Measurements from ENCODE around the gene VAX1.

DNA sequence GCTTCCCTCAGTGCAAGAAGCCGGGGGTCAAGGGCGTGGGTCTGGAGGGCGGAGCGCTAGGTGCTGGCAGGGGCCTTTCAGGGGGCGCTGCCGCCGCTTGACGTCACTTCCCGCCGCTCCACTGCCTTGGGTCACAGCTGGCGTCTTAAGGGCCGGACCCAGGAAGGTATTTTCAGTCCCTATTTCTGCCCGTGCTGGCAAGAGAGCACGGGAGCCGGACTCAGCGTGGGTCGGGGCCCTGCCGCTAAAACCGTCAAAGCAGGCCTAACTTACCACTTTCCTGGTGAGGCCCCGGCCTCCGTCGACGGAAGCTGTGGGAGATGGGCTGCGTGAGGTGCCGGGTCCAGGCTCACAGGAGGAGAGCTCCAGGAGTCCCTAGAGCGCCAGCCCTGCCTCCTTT is 12.0 kb downstream of the VAX1 start:
- TF ChIP-seq, protein P1, sequence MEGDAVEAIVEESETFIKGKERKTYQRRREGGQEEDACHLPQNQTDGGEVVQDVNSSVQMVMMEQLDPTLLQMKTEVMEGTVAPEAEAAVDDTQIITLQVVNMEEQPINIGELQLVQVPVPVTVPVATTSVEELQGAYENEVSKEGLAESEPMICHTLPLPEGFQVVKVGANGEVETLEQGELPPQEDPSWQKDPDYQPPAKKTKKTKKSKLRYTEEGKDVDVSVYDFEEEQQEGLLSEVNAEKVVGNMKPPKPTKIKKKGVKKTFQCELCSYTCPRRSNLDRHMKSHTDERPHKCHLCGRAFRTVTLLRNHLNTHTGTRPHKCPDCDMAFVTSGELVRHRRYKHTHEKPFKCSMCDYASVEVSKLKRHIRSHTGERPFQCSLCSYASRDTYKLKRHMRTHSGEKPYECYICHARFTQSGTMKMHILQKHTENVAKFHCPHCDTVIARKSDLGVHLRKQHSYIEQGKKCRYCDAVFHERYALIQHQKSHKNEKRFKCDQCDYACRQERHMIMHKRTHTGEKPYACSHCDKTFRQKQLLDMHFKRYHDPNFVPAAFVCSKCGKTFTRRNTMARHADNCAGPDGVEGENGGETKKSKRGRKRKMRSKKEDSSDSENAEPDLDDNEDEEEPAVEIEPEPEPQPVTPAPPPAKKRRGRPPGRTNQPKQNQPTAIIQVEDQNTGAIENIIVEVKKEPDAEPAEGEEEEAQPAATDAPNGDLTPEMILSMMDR (IDR thresholded peaks at IDR 0.05) = no peak
- TF ChIP-seq, protein P2, sequence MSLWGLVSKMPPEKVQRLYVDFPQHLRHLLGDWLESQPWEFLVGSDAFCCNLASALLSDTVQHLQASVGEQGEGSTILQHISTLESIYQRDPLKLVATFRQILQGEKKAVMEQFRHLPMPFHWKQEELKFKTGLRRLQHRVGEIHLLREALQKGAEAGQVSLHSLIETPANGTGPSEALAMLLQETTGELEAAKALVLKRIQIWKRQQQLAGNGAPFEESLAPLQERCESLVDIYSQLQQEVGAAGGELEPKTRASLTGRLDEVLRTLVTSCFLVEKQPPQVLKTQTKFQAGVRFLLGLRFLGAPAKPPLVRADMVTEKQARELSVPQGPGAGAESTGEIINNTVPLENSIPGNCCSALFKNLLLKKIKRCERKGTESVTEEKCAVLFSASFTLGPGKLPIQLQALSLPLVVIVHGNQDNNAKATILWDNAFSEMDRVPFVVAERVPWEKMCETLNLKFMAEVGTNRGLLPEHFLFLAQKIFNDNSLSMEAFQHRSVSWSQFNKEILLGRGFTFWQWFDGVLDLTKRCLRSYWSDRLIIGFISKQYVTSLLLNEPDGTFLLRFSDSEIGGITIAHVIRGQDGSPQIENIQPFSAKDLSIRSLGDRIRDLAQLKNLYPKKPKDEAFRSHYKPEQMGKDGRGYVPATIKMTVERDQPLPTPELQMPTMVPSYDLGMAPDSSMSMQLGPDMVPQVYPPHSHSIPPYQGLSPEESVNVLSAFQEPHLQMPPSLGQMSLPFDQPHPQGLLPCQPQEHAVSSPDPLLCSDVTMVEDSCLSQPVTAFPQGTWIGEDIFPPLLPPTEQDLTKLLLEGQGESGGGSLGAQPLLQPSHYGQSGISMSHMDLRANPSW (CRISPR knock-in tag; conservative IDR thresholded peaks at IDR 0.05; ENCODE audit: low read depth) = no peak
- no peak for TF ChIP-seq NFE2L1 (CRISPR knock-in tag; IDR thresholded peaks at IDR 0.05)
- TF ChIP-seq JUN (CRISPR knock-in tag; IDR thresholded peaks at IDR 0.05) = no peak
- no peak for TF ChIP-seq FOXP1 (CRISPR knock-in tag; IDR thresholded peaks at IDR 0.05; ENCODE audit: borderline replicate concordance)
- TF ChIP-seq, protein P3, sequence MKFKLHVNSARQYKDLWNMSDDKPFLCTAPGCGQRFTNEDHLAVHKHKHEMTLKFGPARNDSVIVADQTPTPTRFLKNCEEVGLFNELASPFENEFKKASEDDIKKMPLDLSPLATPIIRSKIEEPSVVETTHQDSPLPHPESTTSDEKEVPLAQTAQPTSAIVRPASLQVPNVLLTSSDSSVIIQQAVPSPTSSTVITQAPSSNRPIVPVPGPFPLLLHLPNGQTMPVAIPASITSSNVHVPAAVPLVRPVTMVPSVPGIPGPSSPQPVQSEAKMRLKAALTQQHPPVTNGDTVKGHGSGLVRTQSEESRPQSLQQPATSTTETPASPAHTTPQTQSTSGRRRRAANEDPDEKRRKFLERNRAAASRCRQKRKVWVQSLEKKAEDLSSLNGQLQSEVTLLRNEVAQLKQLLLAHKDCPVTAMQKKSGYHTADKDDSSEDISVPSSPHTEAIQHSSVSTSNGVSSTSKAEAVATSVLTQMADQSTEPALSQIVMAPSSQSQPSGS (CRISPR knock-in tag; IDR thresholded peaks at IDR 0.05; ENCODE audit: borderline replicate concordance, low read depth) = no peak
- TF ChIP-seq ELF4 (CRISPR knock-in tag; IDR thresholded peaks at IDR 0.05; ENCODE audit: low read depth) = no peak
- TF ChIP-seq, protein P4, sequence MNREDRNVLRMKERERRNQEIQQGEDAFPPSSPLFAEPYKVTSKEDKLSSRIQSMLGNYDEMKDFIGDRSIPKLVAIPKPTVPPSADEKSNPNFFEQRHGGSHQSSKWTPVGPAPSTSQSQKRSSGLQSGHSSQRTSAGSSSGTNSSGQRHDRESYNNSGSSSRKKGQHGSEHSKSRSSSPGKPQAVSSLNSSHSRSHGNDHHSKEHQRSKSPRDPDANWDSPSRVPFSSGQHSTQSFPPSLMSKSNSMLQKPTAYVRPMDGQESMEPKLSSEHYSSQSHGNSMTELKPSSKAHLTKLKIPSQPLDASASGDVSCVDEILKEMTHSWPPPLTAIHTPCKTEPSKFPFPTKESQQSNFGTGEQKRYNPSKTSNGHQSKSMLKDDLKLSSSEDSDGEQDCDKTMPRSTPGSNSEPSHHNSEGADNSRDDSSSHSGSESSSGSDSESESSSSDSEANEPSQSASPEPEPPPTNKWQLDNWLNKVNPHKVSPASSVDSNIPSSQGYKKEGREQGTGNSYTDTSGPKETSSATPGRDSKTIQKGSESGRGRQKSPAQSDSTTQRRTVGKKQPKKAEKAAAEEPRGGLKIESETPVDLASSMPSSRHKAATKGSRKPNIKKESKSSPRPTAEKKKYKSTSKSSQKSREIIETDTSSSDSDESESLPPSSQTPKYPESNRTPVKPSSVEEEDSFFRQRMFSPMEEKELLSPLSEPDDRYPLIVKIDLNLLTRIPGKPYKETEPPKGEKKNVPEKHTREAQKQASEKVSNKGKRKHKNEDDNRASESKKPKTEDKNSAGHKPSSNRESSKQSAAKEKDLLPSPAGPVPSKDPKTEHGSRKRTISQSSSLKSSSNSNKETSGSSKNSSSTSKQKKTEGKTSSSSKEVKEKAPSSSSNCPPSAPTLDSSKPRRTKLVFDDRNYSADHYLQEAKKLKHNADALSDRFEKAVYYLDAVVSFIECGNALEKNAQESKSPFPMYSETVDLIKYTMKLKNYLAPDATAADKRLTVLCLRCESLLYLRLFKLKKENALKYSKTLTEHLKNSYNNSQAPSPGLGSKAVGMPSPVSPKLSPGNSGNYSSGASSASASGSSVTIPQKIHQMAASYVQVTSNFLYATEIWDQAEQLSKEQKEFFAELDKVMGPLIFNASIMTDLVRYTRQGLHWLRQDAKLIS (CRISPR knock-in tag; IDR thresholded peaks at IDR 0.05; ENCODE audit: borderline replicate concordance) = no peak
- no peak for TF ChIP-seq ESRRA (CRISPR knock-in tag; IDR thresholded peaks at IDR 0.05; ENCODE audit: borderline replicate concordance)
- no peak for TF ChIP-seq NFYB (CRISPR knock-in tag; conservative IDR thresholded peaks at IDR 0.05; ENCODE audit: low read depth)

All from WTC11 (cell line).